ENCODE results near the gene WDR1. TPM values are rescaled to one million over a fixed set of nuclear protein-coding genes. Genes with fewer than 3 reads are reported as not detected.

The WDR1 gene
- total RNA-seq, 1 experiment from 2014 or later: 227 TPM

GRCh38 chr4:10077076-10077475 is 39.5 kb downstream of the WDR1 start:
- CTCF ChIA-PET: no interaction called here
- POLR2A ChIA-PET (ENCODE audit: low non-redundant PET): no interaction called here
- intact Hi-C loops (cut with micrococcal nuclease; ENCODE audit: unreplicated experiment): no loop called here

GRCh38 chr4:10075953-10076391 is 40.6 kb downstream of the WDR1 start:
- Histone ChIP-seq H3K27ac (ENCODE audit: low read depth, low read length, poor library complexity, severe bottlenecking) (no peak overlapping the region), H3K9me3 (ENCODE audit: low read depth, low read length, poor library complexity, severe bottlenecking) (no peaks in the 10 kb centered on the region), H3K27me3 (replicated peaks; ENCODE audit: insufficient read depth, low read depth, low read length, poor library complexity) (no peaks in the 10 kb centered on the region), H3K4me3 (ENCODE audit: low read depth, low read length, poor library complexity, severe bottlenecking) (no peak overlapping the region), H3K36me3 (ENCODE audit: insufficient read depth, low read length, poor library complexity, severe bottlenecking) (peaks cover 34% of the 10 kb centered on the region), H3K4me1 (ENCODE audit: insufficient read depth, low read length, poor library complexity, severe bottlenecking) (no peaks in the 10 kb centered on the region)
- no TSS peak for BruUV-seq (replicated peaks)
- no peak for DNase-seq (ENCODE audit: low spot score)
- CTCF ChIA-PET: no interaction called here
- intact Hi-C loops (cut with micrococcal nuclease; ENCODE audit: unreplicated experiment): no loop called here
- POLR2A ChIA-PET (ENCODE audit: low non-redundant PET): no interaction called here
- no peak for TF ChIP-seq EZH2 (IDR thresholded peaks at IDR 0.05; ENCODE audit: borderline replicate concordance, low read depth, low read length, poor library complexity, severe bottlenecking)
- no peak for TF ChIP-seq CTCF (conservative IDR thresholded peaks at IDR 0.05; ENCODE audit: low read depth, low read length)

More at GRCh38 chr4:10077076-10077475, 39.5 kb downstream of the WDR1 start:
- no TSS peak for BruUV-seq (replicated peaks)
- Histone ChIP-seq H3K4me3 (ENCODE audit: low read depth, low read length, poor library complexity, severe bottlenecking) (no peak overlapping the region), H3K4me1 (ENCODE audit: insufficient read depth, low read length, poor library complexity, severe bottlenecking) (no peaks in the 10 kb centered on the region), H3K27me3 (replicated peaks; ENCODE audit: insufficient read depth, low read depth, low read length, poor library complexity) (no peaks in the 10 kb centered on the region), H3K9me3 (ENCODE audit: low read depth, low read length, poor library complexity, severe bottlenecking) (no peaks in the 10 kb centered on the region), H3K27ac (ENCODE audit: low read depth, low read length, poor library complexity, severe bottlenecking) (no peak overlapping the region), H3K36me3 (ENCODE audit: insufficient read depth, low read length, poor library complexity, severe bottlenecking) (peaks cover 36% of the 10 kb centered on the region)
- TF ChIP-seq CTCF (conservative IDR thresholded peaks at IDR 0.05; ENCODE audit: low read depth, low read length) (no peak), EZH2 (IDR thresholded peaks at IDR 0.05; ENCODE audit: borderline replicate concordance, low read depth, low read length, poor library complexity, severe bottlenecking) (no peak)
- DNase-seq (ENCODE audit: low spot score): no peak

- Histone ChIP-seq H3K27me3 (replicated peaks; ENCODE audit: insufficient read depth, low read depth, low read length, poor library complexity) (no peaks in the 10 kb centered on the region), H3K9me3 (ENCODE audit: low read depth, low read length, poor library complexity, severe bottlenecking) (no peaks in the 10 kb centered on the region), H3K4me1 (ENCODE audit: insufficient read depth, low read length, poor library complexity, severe bottlenecking) (no peaks in the 10 kb centered on the region), H3K36me3 (ENCODE audit: insufficient read depth, low read length, poor library complexity, severe bottlenecking) (peaks cover 28% of the 10 kb centered on the region), H3K4me3 (ENCODE audit: low read depth, low read length, poor library complexity, severe bottlenecking) (no peak overlapping the region), H3K27ac (ENCODE audit: low read depth, low read length, poor library complexity, severe bottlenecking) (no peak overlapping the region)
- intact Hi-C loops (cut with micrococcal nuclease; ENCODE audit: unreplicated experiment): no loop called here
- ChIA-PET POLR2A (ENCODE audit: low non-redundant PET) (no interaction called here), CTCF (no interaction called here)
- DNase-seq (ENCODE audit: low spot score): no peak
- BruUV-seq (replicated peaks): no TSS peak
- TF ChIP-seq EZH2 (IDR thresholded peaks at IDR 0.05; ENCODE audit: borderline replicate concordance, low read depth, low read length, poor library complexity, severe bottlenecking) (no peak), CTCF (conservative IDR thresholded peaks at IDR 0.05; ENCODE audit: low read depth, low read length) (no peak)
Observed at GRCh38 chr4:10075158-10075863, 41.3 kb downstream of the WDR1 start.
